Loucy (cell line): ENCODE data around the gene SCGB1D1.
A peak's percentile ranks its signal among the peaks of the same experiment; 100 is the strongest.

Experiments used
- H2AFZ ChIP-seq: fragments of 200-600 bp; sonication (generic); 2 replicates; pipeline ENCODE4 v1.6.0; 2016; ENCODE audit warnings: antibody characterized with exemption, mild to moderate bottlenecking, low read length, moderate library complexity
- H3F3A ChIP-seq: fragments of 200-600 bp; 2 replicates; pipeline ENCODE4 v1.6.0; 2016; ENCODE audit warnings: antibody characterized with exemption, low read depth, mild to moderate bottlenecking
- H3K27me3 ChIP-seq: fragments of 200-600 bp; sonication (generic); 2 replicates; pipeline ENCODE4 v1.6.1; 2014; ENCODE audit warnings: low read length, mild to moderate bottlenecking; ENCODE audit not compliant: insufficient read depth, poor library complexity, severe bottlenecking
- H3K36me3 ChIP-seq: fragments of 200-600 bp; sonication (generic); 2 replicates; pipeline ENCODE4 v1.6.1; 2016; ENCODE audit warnings: low read length; ENCODE audit not compliant: insufficient read depth
- H3K4me1 ChIP-seq: fragments of 200-600 bp; sonication (generic); 2 replicates; pipeline ENCODE4 v1.5.1; 2014; ENCODE audit warnings: low read length, mild to moderate bottlenecking; ENCODE audit not compliant: insufficient read depth, poor library complexity, severe bottlenecking
- H3K4me2 ChIP-seq: fragments of 200-600 bp; sonication (generic); 2 replicates; pipeline ENCODE4 v1.6.0; 2014; ENCODE audit warnings: antibody characterized with exemption, low read length, low read depth, mild to moderate bottlenecking; ENCODE audit not compliant: poor library complexity, severe bottlenecking
- H3K4me3 ChIP-seq: fragments of 200-600 bp; sonication (generic); 2 replicates; pipeline ENCODE4 v1.5.1; 2014; ENCODE audit warnings: low read length, mild to moderate bottlenecking, mixed read lengths; ENCODE audit not compliant: poor library complexity, severe bottlenecking
- H3K79me2 ChIP-seq: fragments of 200-600 bp; sonication (generic); 2 replicates; pipeline ENCODE4 v1.6.1; 2014; ENCODE audit warnings: low read length; ENCODE audit not compliant: insufficient read depth
- H3K9ac ChIP-seq: fragments of 200-600 bp; sonication (generic); 2 replicates; pipeline ENCODE4 v1.6.0; 2014; ENCODE audit warnings: mild to moderate bottlenecking, low read depth, low read length, moderate library complexity; ENCODE audit not compliant: poor library complexity, severe bottlenecking
- H3K9me2 ChIP-seq: fragments of 200-600 bp; sonication (generic); replicated peaks from 2 replicates; pipeline ENCODE4 v1.6.1; 2016; ENCODE audit warnings: low read depth, low read length, mixed read lengths
- H3K9me3 ChIP-seq: fragments of 200-600 bp; sonication (generic); 2 replicates; pipeline ENCODE4 v1.6.1; 2014; ENCODE audit warnings: mild to moderate bottlenecking, antibody characterized with exemption, low read length, low read depth; ENCODE audit not compliant: insufficient read depth
- H4K20me1 ChIP-seq: fragments of 200-600 bp; sonication (generic); 2 replicates; pipeline ENCODE4 v1.6.0; 2014; ENCODE audit warnings: antibody characterized with exemption, low read length, mild to moderate bottlenecking; ENCODE audit not compliant: insufficient read depth, poor library complexity, severe bottlenecking
- CTCF ChIP-seq: fragments of 200-600 bp; sonication (generic); conservative IDR thresholded peaks from 2 replicates; pipeline ENCODE4 v1.5.1; 2014; ENCODE audit warnings: mild to moderate bottlenecking, antibody characterized with exemption, low read length
- EZH2phosphoT487 ChIP-seq: fragments of 200-600 bp; IDR thresholded peaks from 2 replicates; pipeline ENCODE4 v1.6.1; 2018; ENCODE audit warnings: antibody characterized with exemption, mild to moderate bottlenecking, moderate library complexity, borderline replicate concordance

SCGB1D1 gene

GRCh38 chr11:62223095-62223494, 33.1 kb downstream of the SCGB1D1 start:
- Histone ChIP-seq H3K27me3 (no peaks in the 10 kb centered on the region), H4K20me1 (no peaks in the 10 kb centered on the region), H3K9me2 (no peaks in the 10 kb centered on the region), H3K4me2 (no peak overlapping the region), H3K9ac (no peak overlapping the region), H3K4me1 (no peaks in the 10 kb centered on the region), H3K9me3 (no peaks in the 10 kb centered on the region; the same call in 1 of the 2 replicates), H2AFZ (no peak overlapping the region), H3K36me3 (no peaks in the 10 kb centered on the region), H3F3A (no peaks in the 10 kb centered on the region), H3K4me3 (no peak overlapping the region), H3K79me2 (no peaks in the 10 kb centered on the region)
- TF ChIP-seq EZH2phosphoT487 (no peak), CTCF (no peak)

- Histone ChIP-seq H3F3A (no peaks in the 10 kb centered on the region), H3K9me3 (no peaks in the 10 kb centered on the region), H3K4me2 (no peak overlapping the region), H3K79me2 (no peaks in the 10 kb centered on the region), H3K9me2 (no peaks in the 10 kb centered on the region), H3K36me3 (no peaks in the 10 kb centered on the region), H4K20me1 (no peaks in the 10 kb centered on the region), H3K27me3 (no peaks in the 10 kb centered on the region), H3K9ac (no peak overlapping the region), H2AFZ (no peak overlapping the region), H3K4me1 (no peaks in the 10 kb centered on the region), H3K4me3 (no peak overlapping the region)
- TF ChIP-seq EZH2phosphoT487 = no peak
- peak; percentile 53 for TF ChIP-seq CTCF
Observed at GRCh38 chr11:62233730-62234129, 43.7 kb downstream of the SCGB1D1 start.

GRCh38 chr11:62236187-62236586, 46.2 kb downstream of the SCGB1D1 start:
- no peak overlapping the region for H3K4me3 ChIP-seq
- no peak overlapping the region for H3K4me2 ChIP-seq
- H3K27me3 ChIP-seq = no peaks in the 10 kb centered on the region
- no peaks in the 10 kb centered on the region for H3K79me2 ChIP-seq
- no peak overlapping the region for H3K9ac ChIP-seq
- no peaks in the 10 kb centered on the region for H3K9me2 ChIP-seq
- H3K9me3 ChIP-seq = no peaks in the 10 kb centered on the region
- H4K20me1 ChIP-seq = no peaks in the 10 kb centered on the region
- no peaks in the 10 kb centered on the region for H3F3A ChIP-seq
- H2AFZ ChIP-seq = no peak overlapping the region
- no peaks in the 10 kb centered on the region for H3K4me1 ChIP-seq
- TF ChIP-seq CTCF = no peak
- no peak for TF ChIP-seq EZH2phosphoT487
- no peaks in the 10 kb centered on the region for H3K36me3 ChIP-seq
